GM20431 (cell line): ENCODE results near the gene TSEN2.

ENCODE experiments used
- in situ Hi-C: fragments of 300-500 bp; cut with MseI, MboI; formaldehyde crosslinking; loops from one replicate; pipeline ENCODE4 v1.15.0; 2020; ENCODE audit warnings: low sequenced_read_pairs; ENCODE audit not compliant: unreplicated experiment

TSEN2 gene

GRCh38 chr3:12578742-12579141, 94.5 kb downstream of the TSEN2 start:
- in situ Hi-C loops: no loop called here

GRCh38 chr3:12579456-12579855, 95.2 kb downstream of the TSEN2 start:
- in situ Hi-C loops: no loop called here

- in situ Hi-C loops: no loop called here
Measured at GRCh38 chr3:12579905-12580304, 95.6 kb downstream of the TSEN2 start.

GRCh38 chr3:12582730-12583129, 98.5 kb downstream of the TSEN2 start:
- in situ Hi-C loops: no loop called here
